ENCODE measurements around the gene IGSF9. TPM values are rescaled to one million over a fixed set of nuclear protein-coding genes. Genes with fewer than 3 reads are reported as not detected.

The IGSF9 gene
- total RNA-seq, 2 experiments from 2014 or later: not detected

- CTCF ChIA-PET: interaction anchor here (1.5 to 9.6 kb wide), 4 partner anchors 39 to 112 kb away, joined by 3 to 303 read pairs (median 35); partner anchors contain the start of gene FCRL6
- Mint-ChIP-seq H3K27ac (no peak overlapping the region), H3K4me1 (ENCODE audit: low read depth) (peaks cover 2% of the 10 kb centered on the region), H3K27me3 (ENCODE audit: low read depth) (no peaks in the 10 kb centered on the region), H3K4me3 (no peak overlapping the region), H3K36me3 (ENCODE audit: low read depth) (no peaks in the 10 kb centered on the region), H3K9me3 (no peaks in the 10 kb centered on the region)
- intact Hi-C loops (cut with micrococcal nuclease): loop anchor here (10.0 kb wide), 1 partner anchor 760 kb away; no protein-coding TSS in a partner anchor
- no peak for DNase-seq
These were observed 50.1 kb downstream of the IGSF9 start for GRCh38 chr1:159895286-159895685.

GRCh38 chr1:159892944-159893343 is 52.5 kb downstream of the IGSF9 start:
- CTCF ChIA-PET: interaction anchor here (0.6 to 9.6 kb wide), 27 partner anchors 8 to 680 kb away, joined by 3 to 303 read pairs (median 4); partner anchors contain the start of genes DUSP23, FCRL6 and SLAMF8
- Mint-ChIP-seq H3K27ac (no peak overlapping the region), H3K4me3 (no peak overlapping the region), H3K4me1 (ENCODE audit: low read depth) (peaks cover 6% of the 10 kb centered on the region), H3K36me3 (ENCODE audit: low read depth) (no peaks in the 10 kb centered on the region), H3K9me3 (no peaks in the 10 kb centered on the region), H3K27me3 (ENCODE audit: low read depth) (no peaks in the 10 kb centered on the region)
- intact Hi-C loops (cut with micrococcal nuclease): loop anchor here (2.0 to 10.0 kb wide), 2 partner anchors 32 to 758 kb away; partner anchors contain the start of gene TAGLN2
- DNase-seq: peak; percentile 36

- Mint-ChIP-seq H3K4me3 (no peak overlapping the region), H3K27me3 (ENCODE audit: low read depth) (no peaks in the 10 kb centered on the region), H3K4me1 (ENCODE audit: low read depth) (peaks cover 6% of the 10 kb centered on the region), H3K27ac (no peak overlapping the region), H3K36me3 (ENCODE audit: low read depth) (no peaks in the 10 kb centered on the region), H3K9me3 (no peaks in the 10 kb centered on the region)
- intact Hi-C loops (cut with micrococcal nuclease): loop anchor here (1.0 to 10.0 kb wide), 9 partner anchors 33 to 757 kb away; partner anchors contain the start of genes DUSP23, IGSF9 and TAGLN2
- CTCF ChIA-PET: interaction anchor here (0.6 to 9.6 kb wide), 36 partner anchors 11 to 681 kb away, joined by 3 to 303 read pairs (median 4); partner anchors contain the start of genes DUSP23, FCRL6 and SLAMF8
- DNase-seq: peak; percentile 87
These were observed 53.9 kb downstream of the IGSF9 start for GRCh38 chr1:159891275-159892157.

GRCh38 chr1:159890390-159890789 is 55.0 kb downstream of the IGSF9 start:
- H3K4me3 Mint-ChIP-seq: no peak overlapping the region
- H3K36me3 Mint-ChIP-seq (ENCODE audit: low read depth): no peaks in the 10 kb centered on the region
- no peaks in the 10 kb centered on the region for H3K27me3 Mint-ChIP-seq (ENCODE audit: low read depth)
- CTCF ChIA-PET: interaction anchor here (0.6 to 9.6 kb wide), 18 partner anchors 11 to 680 kb away, joined by 3 to 303 read pairs (median 4); partner anchors contain the start of genes DUSP23 and FCRL6
- DNase-seq: no peak
- peaks cover 6% of the 10 kb centered on the region for H3K4me1 Mint-ChIP-seq (ENCODE audit: low read depth)
- H3K9me3 Mint-ChIP-seq: no peaks in the 10 kb centered on the region
- intact Hi-C loops (cut with micrococcal nuclease): loop anchor here (2.0 to 10.0 kb wide), 4 partner anchors 36 to 756 kb away; partner anchors contain the start of gene IGSF9
- no peak overlapping the region for H3K27ac Mint-ChIP-seq

GRCh38 chr1:159889821-159890252 is 55.6 kb downstream of the IGSF9 start:
- Mint-ChIP-seq H3K4me1 (ENCODE audit: low read depth) (peaks cover 6% of the 10 kb centered on the region), H3K27ac (no peak overlapping the region), H3K9me3 (no peaks in the 10 kb centered on the region), H3K36me3 (ENCODE audit: low read depth) (no peaks in the 10 kb centered on the region), H3K4me3 (no peak overlapping the region), H3K27me3 (ENCODE audit: low read depth) (no peaks in the 10 kb centered on the region)
- intact Hi-C loops (cut with micrococcal nuclease): loop anchor here (2.0 to 10.0 kb wide), 4 partner anchors 35 to 755 kb away; partner anchors contain the start of gene IGSF9
- CTCF ChIA-PET: interaction anchor here (0.6 to 9.6 kb wide), 16 partner anchors 26 to 239 kb away, joined by 3 to 303 read pairs (median 4); partner anchors contain the start of genes DUSP23 and FCRL6
- no peak for DNase-seq

GRCh38 chr1:159889202-159889601 is 56.2 kb downstream of the IGSF9 start:
- intact Hi-C loops (cut with micrococcal nuclease): no loop called here
- Mint-ChIP-seq H3K27me3 (ENCODE audit: low read depth) (no peaks in the 10 kb centered on the region), H3K4me3 (no peak overlapping the region), H3K36me3 (ENCODE audit: low read depth) (no peaks in the 10 kb centered on the region), H3K9me3 (no peaks in the 10 kb centered on the region), H3K27ac (no peak overlapping the region), H3K4me1 (ENCODE audit: low read depth) (peaks cover 6% of the 10 kb centered on the region)
- DNase-seq: no peak
- CTCF ChIA-PET: interaction anchor here (1.0 to 9.6 kb wide), 7 partner anchors 25 to 164 kb away, joined by 3 to 303 read pairs (median 5); partner anchors contain the start of genes DUSP23 and FCRL6

GRCh38 chr1:159884296-159884695 is 61.1 kb downstream of the IGSF9 start:
- Mint-ChIP-seq H3K36me3 (ENCODE audit: low read depth) (no peaks in the 10 kb centered on the region), H3K27ac (no peak overlapping the region), H3K4me1 (ENCODE audit: low read depth) (no peaks in the 10 kb centered on the region), H3K4me3 (no peak overlapping the region), H3K27me3 (ENCODE audit: low read depth) (no peaks in the 10 kb centered on the region), H3K9me3 (no peaks in the 10 kb centered on the region)
- no peak for DNase-seq
- CTCF ChIA-PET: interaction anchor here (1.1 to 1.5 kb wide), 2 partner anchors 8 to 85 kb away, joined by 3 read pairs; no protein-coding TSS in a partner anchor
- intact Hi-C loops (cut with micrococcal nuclease): no loop called here

- Mint-ChIP-seq H3K9me3 (no peaks in the 10 kb centered on the region), H3K27me3 (ENCODE audit: low read depth) (no peaks in the 10 kb centered on the region), H3K4me1 (ENCODE audit: low read depth) (no peaks in the 10 kb centered on the region), H3K27ac (no peak overlapping the region), H3K36me3 (ENCODE audit: low read depth) (no peaks in the 10 kb centered on the region), H3K4me3 (no peak overlapping the region)
- intact Hi-C loops (cut with micrococcal nuclease): no loop called here
- DNase-seq: no peak
- CTCF ChIA-PET: interaction anchor here (0.8 to 1.0 kb wide), 2 partner anchors 84 to 85 kb away, joined by 3 to 4 read pairs; no protein-coding TSS in a partner anchor
These were observed 62.3 kb downstream of the IGSF9 start for GRCh38 chr1:159883134-159883533.

- H3K27ac Mint-ChIP-seq: no peak overlapping the region
- no peaks in the 10 kb centered on the region for H3K4me1 Mint-ChIP-seq (ENCODE audit: low read depth)
- H3K4me3 Mint-ChIP-seq: no peak overlapping the region
- H3K36me3 Mint-ChIP-seq (ENCODE audit: low read depth): no peaks in the 10 kb centered on the region
- no peaks in the 10 kb centered on the region for H3K27me3 Mint-ChIP-seq (ENCODE audit: low read depth)
- CTCF ChIA-PET: interaction anchor here (0.8 to 1.0 kb wide), 2 partner anchors 83 to 85 kb away, joined by 3 to 4 read pairs; no protein-coding TSS in a partner anchor
- intact Hi-C loops (cut with micrococcal nuclease): no loop called here
- DNase-seq: no peak
- no peaks in the 10 kb centered on the region for H3K9me3 Mint-ChIP-seq
These were observed 62.9 kb downstream of the IGSF9 start for GRCh38 chr1:159882527-159882862.

- H3K27me3 Mint-ChIP-seq (ENCODE audit: low read depth): no peaks in the 10 kb centered on the region
- peak; percentile 47 for DNase-seq
These were observed 63.5 kb downstream of the IGSF9 start for GRCh38 chr1:159881622-159882526.

GRCh38 chr1:159880430-159880829 is 65.0 kb downstream of the IGSF9 start:
- Mint-ChIP-seq H3K27me3 (ENCODE audit: low read depth) (no peaks in the 10 kb centered on the region), H3K9me3 (no peaks in the 10 kb centered on the region), H3K4me1 (ENCODE audit: low read depth) (no peaks in the 10 kb centered on the region), H3K36me3 (ENCODE audit: low read depth) (no peaks in the 10 kb centered on the region), H3K4me3 (no peak overlapping the region), H3K27ac (no peak overlapping the region)
- intact Hi-C loops (cut with micrococcal nuclease): no loop called here
- DNase-seq: no peak
- CTCF ChIA-PET: interaction anchor here (0.6 to 2.3 kb wide), 3 partner anchors 12 to 111 kb away, joined by 3 to 6 read pairs (median 5); no protein-coding TSS in a partner anchor

More at GRCh38 chr1:159881622-159882526, 63.5 kb downstream of the IGSF9 start:
- Mint-ChIP-seq H3K36me3 (ENCODE audit: low read depth) (no peaks in the 10 kb centered on the region), H3K27ac (no peak overlapping the region), H3K9me3 (no peaks in the 10 kb centered on the region), H3K4me1 (ENCODE audit: low read depth) (no peaks in the 10 kb centered on the region), H3K4me3 (no peak overlapping the region)
- intact Hi-C loops (cut with micrococcal nuclease): no loop called here
- CTCF ChIA-PET: interaction anchor here (1.0 to 2.3 kb wide), 2 partner anchors 83 kb away, joined by 4 to 6 read pairs; no protein-coding TSS in a partner anchor

All from activated naive CD4-positive, alpha-beta T cell treated with anti-CD3 and anti-CD28 coated beads for 36 hours (primary cell).